GM19372 (cell line): ENCODE results near the gene CYB5R4.
A peak's percentile ranks its signal among the peaks of the same experiment; 100 is the strongest.

ENCODE experiments used
- ATAC-seq: cut with Tn5 transposase; IDR thresholded peaks from one replicate; pipeline ENCODE4 v1.9.1; 2021; ENCODE audit warnings: mild to moderate bottlenecking, low read depth, moderate library complexity; ENCODE audit not compliant: unreplicated experiment

The CYB5R4 gene

GRCh38 chr6:83859410-83860358 is at the start of gene CYB5R4:
Gene CYB5R4 (plus strand): TSS chr6:83859689. CDS start chr6:83859783, 94 bp downstream.
- peak; percentile 98 for ATAC-seq

GRCh38 chr6:83812595-83812994 is 46.9 kb upstream of the CYB5R4 start:
- ATAC-seq: no peak

- no peak for ATAC-seq
Measured at GRCh38 chr6:83815631-83816272, 43.7 kb upstream of the CYB5R4 start.

- no peak for ATAC-seq
Measured at GRCh38 chr6:83822629-83823169, 36.8 kb upstream of the CYB5R4 start.

- ATAC-seq: no peak
Measured at GRCh38 chr6:83824388-83824801, 35.1 kb upstream of the CYB5R4 start.

- no peak for ATAC-seq
Measured at GRCh38 chr6:83824831-83825230, 34.7 kb upstream of the CYB5R4 start.

GRCh38 chr6:83827050-83827449 is 32.4 kb upstream of the CYB5R4 start:
- no peak for ATAC-seq

- no peak for ATAC-seq
Measured at GRCh38 chr6:83838727-83839126, 20.8 kb upstream of the CYB5R4 start.

GRCh38 chr6:83844170-83844569 is 15.3 kb upstream of the CYB5R4 start:
- ATAC-seq: no peak

GRCh38 chr6:83846291-83846690 is 13.2 kb upstream of the CYB5R4 start:
- ATAC-seq: no peak

GRCh38 chr6:83847179-83847578 is 12.3 kb upstream of the CYB5R4 start:
- no peak for ATAC-seq

- ATAC-seq: no peak
Measured at GRCh38 chr6:83849127-83849526, 10.4 kb upstream of the CYB5R4 start.

- no peak for ATAC-seq
Measured at GRCh38 chr6:83849610-83850009, 9.9 kb upstream of the CYB5R4 start.

- no peak for ATAC-seq
Measured at GRCh38 chr6:83852528-83853177, 6.8 kb upstream of the CYB5R4 start.

GRCh38 chr6:83853178-83854000 is 6.1 kb upstream of the CYB5R4 start, which contains the start of gene RIPPLY2:
Gene RIPPLY2 (plus strand): TSS chr6:83853360. CDS start chr6:83853417, 57 bp downstream.
- ATAC-seq: peak; percentile 67

GRCh38 chr6:83854001-83854501 is 5.4 kb upstream of the CYB5R4 start:
- ATAC-seq: no peak

- no peak for ATAC-seq
Measured at GRCh38 chr6:83854766-83855165, 4.7 kb upstream of the CYB5R4 start.

GRCh38 chr6:83860359-83860755 is 868 bp downstream of the CYB5R4 start:
- ATAC-seq: no peak

GRCh38 chr6:83860782-83861495 is 1.4 kb downstream of the CYB5R4 start:
- ATAC-seq: no peak
